Endometrial microvascular endothelial cells (primary cell): ENCODE data around the gene ZNF394. TPM values are rescaled to one million over a fixed set of nuclear protein-coding genes. Genes with fewer than 3 reads are reported as not detected.

Experiments
- in situ Hi-C: cut with HindIII; loops from 2 replicates; pipeline ENCODE4 v1.10.0; 2017; ENCODE audit warnings: low sequenced_read_pairs, low pct_unique_long_range_greater_than_20kb; ENCODE audit errors: inconsistent ontology term
- total RNA-seq: library from RNA; depleted of rRNA; stranded (reverse); fragments of >200 nt; gene quantifications from one replicate; pipeline ENCODE4 v1.2.3, GENCODE V29; 2015; ENCODE audit errors: inconsistent ontology term

ZNF394 gene
- total RNA-seq, 1 donor from 2014 or later: 28.1 TPM

GRCh38 chr7:99457050-99457649 is 42.9 kb downstream of the ZNF394 start:
- in situ Hi-C loops: no loop called here

- in situ Hi-C loops: no loop called here
Observed at GRCh38 chr7:99456288-99456687, 43.8 kb downstream of the ZNF394 start.

- in situ Hi-C loops: no loop called here
Observed at GRCh38 chr7:99455874-99456273, 44.2 kb downstream of the ZNF394 start.

GRCh38 chr7:99453105-99453504 is 47.0 kb downstream of the ZNF394 start:
- in situ Hi-C loops: no loop called here

GRCh38 chr7:99452541-99452940 is 47.5 kb downstream of the ZNF394 start:
- in situ Hi-C loops: no loop called here

GRCh38 chr7:99451936-99452335 is 48.1 kb downstream of the ZNF394 start:
- in situ Hi-C loops: no loop called here

- in situ Hi-C loops: no loop called here
Observed at GRCh38 chr7:99449326-99449725, 50.8 kb downstream of the ZNF394 start.

- in situ Hi-C loops: no loop called here
Observed at GRCh38 chr7:99448855-99449254, 51.2 kb downstream of the ZNF394 start.

- in situ Hi-C loops: no loop called here
Observed at GRCh38 chr7:99447943-99448342, 52.1 kb downstream of the ZNF394 start.

- in situ Hi-C loops: no loop called here
Observed at GRCh38 chr7:99446096-99446495, 54.0 kb downstream of the ZNF394 start.

Other genes with a start within 250 kb of the ZNF394 start
- gene MYH16, start 227.4 kb downstream of the ZNF394 start, total RNA-seq: 0.93 TPM
- 255 TPM for gene ARPC1A, start 174.4 kb downstream of the ZNF394 start, total RNA-seq
- 453 TPM for gene ARPC1B, start 125.6 kb downstream of the ZNF394 start, total RNA-seq
- gene PDAP1, start 91.7 kb downstream of the ZNF394 start, total RNA-seq: 147 TPM
- 85.7 TPM for gene BUD31, start 91.3 kb downstream of the ZNF394 start, total RNA-seq
- gene PTCD1, start 61.5 kb downstream of the ZNF394 start, total RNA-seq: 3.0 TPM
- gene CPSF4, start 61.3 kb downstream of the ZNF394 start, total RNA-seq: 25.1 TPM
- gene ATP5MF, start 34.1 kb downstream of the ZNF394 start, total RNA-seq: 4,245 TPM
- 3.3 TPM for gene ZNF789, start 27.4 kb downstream of the ZNF394 start, total RNA-seq
- gene ZKSCAN5, start 4.4 kb upstream of the ZNF394 start, total RNA-seq: 8.5 TPM
- gene FAM200A, start 51.8 kb upstream of the ZNF394 start, total RNA-seq: 3.9 TPM
- 17.9 TPM for gene ZNF655, start 58.4 kb upstream of the ZNF394 start, total RNA-seq
- not detected for gene TMEM225B, start 98.0 kb upstream of the ZNF394 start, total RNA-seq
- 17.3 TPM for gene ZSCAN25, start 116.7 kb upstream of the ZNF394 start, total RNA-seq
- not detected for gene CYP3A5, start 179.7 kb upstream of the ZNF394 start, total RNA-seq
- gene CYP3A7, start 234.9 kb upstream of the ZNF394 start, total RNA-seq: not detected